Dedifferentiated amniotic fluid mesenchymal stem cell (primary cell): ENCODE results near the gene ROBO1.

Experiments used
- DNase-seq: peaks from one replicate; pipeline ENCODE4 v3.0.0-alpha.2; 2016; ENCODE audit errors: extremely low spot score

Gene ROBO1

DNA sequence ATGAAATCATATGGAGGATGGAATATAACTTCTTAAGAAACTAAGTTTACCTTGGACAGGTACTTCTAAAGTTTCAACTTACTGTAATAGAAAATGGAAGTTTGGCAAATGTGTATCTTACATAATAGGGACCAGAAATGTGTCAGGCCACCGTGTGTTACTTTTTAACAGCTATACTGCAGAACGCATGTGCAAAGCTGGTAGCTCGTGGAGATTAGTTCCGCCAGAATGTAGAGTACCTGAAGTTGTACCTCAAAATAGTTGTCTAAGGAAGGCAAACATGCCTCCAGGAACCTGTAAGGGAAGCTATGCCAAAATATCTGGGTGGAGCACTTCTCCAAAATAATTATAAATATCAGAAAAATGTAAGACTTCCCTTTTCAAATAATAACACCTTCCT lies 920.6 kb downstream of the ROBO1 start:
- DNase-seq = no peak

DNA sequence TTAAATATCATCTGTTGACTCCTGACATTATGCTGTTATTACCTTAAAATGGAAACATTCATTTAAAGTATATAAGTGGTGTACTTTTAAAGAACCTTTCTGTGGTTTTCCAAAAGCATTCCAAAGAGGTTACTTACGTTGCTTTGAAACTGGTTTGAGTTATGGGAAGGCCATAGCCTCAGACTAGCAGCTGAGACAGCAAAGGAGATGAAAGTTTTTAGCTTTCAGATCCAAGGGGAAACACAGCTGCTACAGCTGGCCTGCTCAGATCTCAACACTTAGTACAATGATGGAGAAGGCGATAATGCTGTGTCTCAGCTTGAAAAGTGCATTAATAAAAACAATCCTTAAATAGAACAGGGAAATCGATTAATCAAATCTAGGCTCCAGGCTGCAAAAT lies 921.1 kb downstream of the ROBO1 start:
- peak; percentile 47 for DNase-seq

DNA sequence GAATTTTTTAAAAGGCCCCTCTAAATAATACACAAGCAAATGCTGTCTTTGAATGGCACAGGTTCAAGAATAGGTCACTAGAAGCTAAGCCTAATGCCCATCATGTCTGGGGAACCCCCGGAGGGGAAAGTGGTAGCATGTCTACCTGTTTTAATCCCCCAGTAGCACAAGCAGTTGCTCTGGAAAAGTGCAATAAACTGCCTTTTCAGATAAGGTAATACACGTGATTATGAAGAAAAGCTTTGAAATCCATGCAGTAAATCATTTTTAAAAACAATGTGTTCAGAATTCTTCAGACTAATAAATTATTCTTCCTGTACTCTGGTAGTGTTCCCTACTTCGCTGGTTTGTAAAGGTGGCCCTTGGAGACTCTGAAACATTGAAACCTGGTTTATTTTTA lies 922.2 kb downstream of the ROBO1 start:
- no peak for DNase-seq

DNA sequence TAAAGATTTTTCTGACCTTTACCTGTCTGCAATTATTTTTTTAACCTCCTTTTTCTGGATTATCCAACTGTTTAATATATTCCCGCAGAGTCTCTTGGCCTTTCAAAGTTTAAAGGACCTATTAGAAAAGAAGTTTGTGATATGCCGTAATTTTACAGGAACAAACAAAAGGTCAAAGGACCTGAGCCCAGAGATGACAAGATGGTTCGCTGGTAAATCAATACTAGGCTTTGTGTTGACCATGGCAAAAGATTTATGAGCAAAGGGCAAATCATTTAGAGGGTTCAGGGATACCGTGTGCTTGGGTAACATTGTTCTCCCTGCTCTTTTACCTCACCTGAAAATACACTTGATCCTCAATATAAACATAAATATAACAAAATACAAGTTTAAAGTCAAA lies 923.5 kb downstream of the ROBO1 start:
- DNase-seq = no peak

DNA sequence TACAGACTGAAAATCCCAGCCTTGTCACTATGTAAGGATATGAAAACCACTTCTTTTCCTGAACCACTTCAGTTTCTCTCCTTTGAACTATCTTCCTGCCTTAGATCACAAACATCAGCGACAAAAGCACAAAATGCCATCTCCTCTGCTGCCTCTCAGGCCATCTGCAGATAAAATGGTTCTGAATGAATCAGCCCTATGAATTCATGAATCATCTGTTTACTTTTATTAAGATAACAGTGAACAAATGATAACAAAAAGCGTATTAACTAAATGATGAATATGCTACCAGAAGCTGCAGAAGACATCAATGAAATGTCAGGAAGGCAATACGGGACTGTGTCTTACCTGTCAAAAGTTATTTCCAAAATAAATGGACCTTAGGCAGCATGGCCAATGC lies 928.1 kb downstream of the ROBO1 start:
- DNase-seq = no peak

DNA sequence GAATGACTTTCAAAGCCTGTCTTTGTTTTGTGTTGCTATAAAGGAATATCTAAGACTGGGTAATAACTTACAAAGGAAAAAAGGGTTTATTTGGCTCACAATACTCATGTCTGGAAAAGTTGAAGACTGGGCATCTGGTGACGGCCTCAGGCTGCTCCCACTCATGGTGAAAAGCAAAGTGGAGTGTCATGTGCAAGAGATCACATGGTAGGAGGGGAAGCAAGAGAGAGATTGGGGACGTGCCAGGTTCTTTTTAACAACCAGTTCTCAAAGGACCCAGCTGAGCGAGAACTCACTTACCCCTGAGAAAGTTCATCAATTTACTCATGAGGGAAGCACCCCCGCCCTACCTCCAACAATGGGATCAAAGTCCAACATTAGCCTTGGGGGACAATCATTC lies 929.4 kb downstream of the ROBO1 start:
- no peak for DNase-seq

DNA sequence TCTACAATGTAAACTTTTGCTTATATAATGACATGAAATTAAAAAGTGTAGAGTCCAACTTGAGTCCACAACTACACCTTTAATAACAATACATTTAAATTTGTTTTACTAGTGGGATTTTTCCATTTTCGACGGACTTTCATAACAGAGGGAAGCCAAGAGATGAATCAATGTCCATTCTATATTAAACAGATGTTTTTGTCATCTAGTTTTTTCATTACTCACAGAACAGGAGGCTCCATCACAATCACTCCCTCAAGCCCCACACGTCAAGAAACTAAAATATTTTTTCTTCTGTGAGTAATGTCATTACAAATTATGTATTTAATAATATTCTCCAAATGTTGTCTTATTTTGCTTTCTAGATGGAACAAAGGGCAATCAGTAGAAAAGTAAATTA lies 932.9 kb downstream of the ROBO1 start:
- DNase-seq = no peak

DNA sequence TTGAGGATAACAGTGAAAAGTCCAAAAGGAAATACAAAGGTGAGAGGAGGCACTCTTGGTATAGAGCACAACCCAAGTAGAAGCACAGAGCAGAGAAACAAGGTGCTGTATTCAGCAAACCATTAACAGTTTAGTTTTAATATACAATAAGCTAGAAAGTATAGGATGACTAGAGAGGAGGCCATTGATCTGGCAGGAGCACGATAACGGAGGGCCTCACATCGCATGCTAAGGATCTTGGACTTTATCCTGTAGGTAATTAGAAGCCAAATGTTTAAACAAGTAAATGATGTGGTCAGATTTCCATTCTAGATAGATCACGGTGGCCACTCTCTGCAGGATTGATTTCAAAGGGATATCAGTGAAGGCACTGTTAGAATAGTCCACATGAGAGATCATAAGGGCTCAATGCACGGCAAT lies 935.0 kb downstream of the ROBO1 start:
- no peak for DNase-seq

DNA sequence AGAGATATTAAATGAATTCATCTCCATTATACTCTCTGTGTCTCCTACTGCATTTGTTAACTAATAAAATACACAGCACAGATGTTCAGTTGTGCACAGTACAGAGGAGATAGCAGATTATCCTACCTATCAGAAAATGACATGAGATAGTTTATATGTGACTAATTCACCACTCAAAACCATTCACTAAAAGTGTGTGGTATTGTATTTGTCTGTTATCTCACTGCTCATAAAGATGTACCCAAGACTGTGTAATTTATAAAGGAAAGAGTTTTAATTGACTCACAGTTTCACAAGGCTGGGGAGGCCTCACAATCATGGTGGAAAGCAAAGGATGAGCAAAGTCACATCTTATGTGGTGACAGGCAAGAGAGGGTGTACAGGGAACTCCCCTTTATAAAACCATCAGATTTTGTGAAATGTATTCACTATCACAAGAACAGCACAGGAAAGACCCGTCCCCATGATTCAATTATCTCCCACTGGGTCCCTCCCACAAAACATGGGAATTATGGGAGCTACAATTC lies 936.3 kb downstream of the ROBO1 start:
- DNase-seq = no peak

DNA sequence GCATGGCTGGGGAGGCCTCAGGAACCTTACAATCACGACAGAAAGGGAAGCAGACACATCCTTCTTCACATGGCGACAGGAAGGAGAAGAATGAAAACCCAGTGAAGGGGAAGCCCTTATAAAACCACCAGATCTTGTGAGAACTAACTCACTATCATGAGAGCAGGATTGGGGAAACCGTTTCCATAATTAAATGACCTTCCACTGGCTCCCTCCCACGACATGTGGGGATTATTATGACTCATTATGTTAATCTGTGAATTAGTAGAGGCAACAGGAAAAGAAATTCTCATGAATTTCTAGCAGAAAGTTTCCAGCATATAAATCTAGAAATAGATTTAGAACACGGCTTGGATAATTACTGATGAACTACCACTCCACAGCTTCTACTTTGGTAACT lies 937.3 kb downstream of the ROBO1 start:
- no peak for DNase-seq

DNA sequence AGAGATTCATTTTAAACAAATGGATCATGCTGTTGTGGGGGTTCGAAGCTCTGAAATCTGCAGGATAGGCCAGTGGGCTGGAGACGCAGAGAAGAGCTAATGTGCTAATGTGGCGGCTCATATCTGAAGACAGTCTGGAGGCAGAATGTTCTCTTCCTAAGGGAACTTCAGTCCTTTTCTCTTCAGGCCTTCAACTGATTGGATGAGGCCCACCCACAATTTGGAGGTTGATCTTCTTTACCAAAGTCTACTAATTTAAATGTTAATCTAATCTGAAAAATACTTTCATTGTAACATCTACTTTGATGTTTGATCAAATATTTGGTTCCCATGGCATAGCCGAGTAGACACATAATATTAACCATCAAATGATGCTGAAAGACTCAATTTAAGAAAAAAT lies 940.2 kb downstream of the ROBO1 start:
- DNase-seq = no peak

DNA sequence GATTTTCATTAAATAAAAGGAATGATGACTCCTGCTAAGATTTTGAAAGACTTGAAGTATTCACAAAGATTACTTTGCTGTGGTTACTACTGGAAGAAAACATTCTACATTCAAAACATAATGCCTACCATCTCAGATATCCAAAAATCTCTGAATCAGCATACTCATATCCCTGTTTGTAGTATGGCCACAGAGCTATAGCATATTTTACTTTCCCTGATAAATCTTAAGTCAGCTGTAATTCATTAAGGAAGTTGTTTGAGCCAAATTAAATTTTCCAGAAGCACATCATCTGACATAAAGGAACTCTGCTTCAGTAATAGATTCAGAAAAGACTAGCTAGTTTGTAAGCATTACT lies 942.0 kb downstream of the ROBO1 start:
- peak; percentile 24 for DNase-seq

DNA sequence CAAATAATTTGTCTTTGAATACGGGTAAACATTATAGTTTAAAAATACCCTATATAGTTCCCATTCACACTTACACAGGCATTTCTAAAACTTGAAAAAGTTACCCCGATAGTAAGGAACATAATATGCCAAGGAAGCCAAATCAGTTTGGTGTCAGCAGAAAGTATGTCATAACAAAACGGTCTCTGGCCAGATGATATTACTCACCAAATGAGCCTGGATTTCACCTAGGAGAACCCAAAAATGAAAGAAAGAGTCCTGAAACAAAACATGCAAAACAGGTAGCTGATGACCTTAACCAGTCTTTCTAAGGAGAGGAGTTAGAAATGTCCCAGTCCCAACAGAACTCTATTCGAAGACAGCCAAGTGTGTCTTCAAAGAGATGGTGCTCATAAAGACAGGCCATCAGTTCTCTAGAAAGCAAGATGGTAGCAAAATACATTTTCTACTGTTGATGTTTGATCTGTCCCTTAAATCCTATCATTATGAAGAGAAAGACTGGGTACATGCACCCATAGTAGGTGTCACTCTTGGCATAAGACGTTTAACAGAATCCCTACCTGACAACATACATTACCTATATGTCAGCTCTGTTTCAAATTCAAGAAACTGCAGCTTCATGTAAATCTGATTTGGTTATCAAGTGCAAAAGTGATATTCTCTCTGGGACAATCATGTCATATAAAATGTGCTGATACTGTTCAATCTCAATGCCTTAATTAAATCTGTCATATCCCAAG lies 942.5 kb downstream of the ROBO1 start:
- no peak for DNase-seq

DNA sequence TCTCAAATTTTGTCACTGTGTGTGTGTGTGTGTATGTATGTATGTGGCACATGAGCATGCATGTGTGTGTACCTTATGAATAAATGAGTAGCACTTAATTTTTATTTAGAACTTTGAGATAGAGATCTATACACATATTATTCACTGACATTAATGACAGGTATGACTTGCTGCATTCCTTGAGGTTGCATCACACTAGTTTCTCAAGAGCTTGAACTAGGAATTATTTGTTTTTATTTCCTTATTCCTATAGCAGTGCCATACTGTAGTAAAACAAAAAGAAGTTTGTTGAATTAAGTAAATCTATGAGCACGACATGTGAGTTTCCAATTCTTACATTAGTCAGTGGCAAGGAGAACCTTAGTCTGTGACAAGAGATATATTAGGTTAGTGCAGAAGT lies 943.9 kb downstream of the ROBO1 start:
- no peak for DNase-seq

DNA sequence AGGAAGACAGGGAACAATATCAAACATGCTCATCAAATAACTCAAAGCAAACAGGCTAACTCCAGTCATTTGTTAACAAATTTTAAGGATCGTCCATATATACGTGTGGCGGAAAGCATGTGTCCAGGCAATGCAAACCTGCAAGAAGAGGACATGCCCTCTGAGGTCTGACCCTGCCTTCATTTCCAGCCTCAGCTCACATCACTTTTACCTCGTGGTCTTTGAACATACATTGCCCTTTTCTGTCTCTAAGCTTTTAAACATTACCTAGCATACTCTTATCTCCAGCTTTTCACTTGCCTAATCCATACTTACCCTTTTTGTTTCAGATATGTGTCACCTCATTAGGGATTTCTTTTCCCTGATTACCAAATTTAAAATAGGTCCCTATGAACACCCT lies 944.4 kb downstream of the ROBO1 start:
- no peak for DNase-seq

DNA sequence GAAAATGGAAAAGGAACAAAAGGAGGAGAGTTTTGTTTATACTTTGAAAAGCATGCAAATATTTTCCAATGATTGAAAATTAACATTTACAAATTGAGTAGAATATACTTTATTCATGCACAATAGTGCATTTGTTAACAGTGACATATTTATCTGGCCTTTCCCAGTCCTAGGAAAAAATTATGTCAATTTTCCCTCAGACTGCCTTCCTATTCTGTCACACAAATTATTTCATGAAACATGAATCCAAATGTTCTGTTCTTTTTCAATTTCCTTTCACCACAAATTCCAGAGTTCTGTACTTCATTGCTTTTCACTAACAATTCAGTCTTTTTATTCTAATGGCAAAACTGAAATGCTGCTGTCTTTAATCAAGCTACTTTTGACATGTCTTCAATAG lies 945.1 kb downstream of the ROBO1 start:
- DNase-seq = peak; percentile 35

DNA sequence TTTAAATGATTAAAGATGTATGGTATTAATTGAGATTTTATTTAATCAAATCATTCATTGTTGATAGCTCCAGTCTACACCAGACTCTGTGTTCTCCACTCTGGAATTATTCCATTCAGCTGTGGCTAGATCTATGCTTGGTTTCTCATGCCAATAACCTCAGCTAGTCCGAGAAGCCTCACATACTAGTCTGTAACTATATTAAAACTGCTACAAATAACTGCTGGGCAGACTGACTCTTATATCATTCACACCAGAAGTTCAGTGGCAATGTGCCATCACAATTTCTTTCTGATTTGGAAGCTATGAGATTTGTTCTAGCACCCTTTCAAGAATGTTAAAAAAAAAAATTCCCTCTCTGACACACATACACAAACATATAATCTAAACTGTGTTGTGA lies 947.3 kb downstream of the ROBO1 start:
- no peak for DNase-seq

DNA sequence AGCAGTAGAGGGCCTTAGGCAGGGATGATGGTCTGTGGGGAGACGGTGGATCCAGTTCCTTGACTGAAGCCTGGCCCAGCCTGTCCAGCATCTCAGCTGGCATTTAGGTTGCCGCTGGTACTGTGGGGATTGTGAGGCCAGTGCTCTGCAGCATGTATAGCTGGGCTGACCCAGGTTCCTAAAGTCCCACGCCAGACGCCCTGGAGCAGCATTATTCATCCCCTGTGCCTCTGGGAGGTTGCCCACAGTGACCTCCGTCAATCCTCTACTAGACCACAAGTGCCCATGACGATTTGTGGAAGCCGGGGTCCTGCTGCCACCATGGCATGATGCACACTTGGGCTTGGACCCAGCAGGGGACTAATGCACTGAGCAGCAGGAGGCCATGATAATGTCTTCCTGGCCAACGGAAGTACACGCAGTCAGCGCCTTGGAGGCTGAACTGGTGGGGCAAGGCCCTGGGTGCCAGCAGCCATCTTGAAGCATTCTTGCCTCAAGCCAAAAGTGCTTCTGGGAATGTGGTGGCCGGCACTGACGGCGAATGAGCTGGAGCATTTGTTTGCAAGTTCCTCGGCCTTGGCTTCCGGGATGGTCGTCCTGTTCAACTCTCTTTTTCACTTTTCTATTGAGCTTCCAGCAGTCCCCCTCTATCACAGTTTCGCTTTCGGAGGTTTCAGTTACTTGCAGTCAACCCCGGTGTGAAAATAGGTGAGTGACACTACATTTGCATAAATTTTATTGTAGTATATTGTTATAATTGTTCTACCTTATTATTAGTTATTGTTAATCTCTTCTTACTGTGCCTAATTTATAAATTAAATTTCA lies 949.4 kb downstream of the ROBO1 start:
- no peak for DNase-seq

DNA sequence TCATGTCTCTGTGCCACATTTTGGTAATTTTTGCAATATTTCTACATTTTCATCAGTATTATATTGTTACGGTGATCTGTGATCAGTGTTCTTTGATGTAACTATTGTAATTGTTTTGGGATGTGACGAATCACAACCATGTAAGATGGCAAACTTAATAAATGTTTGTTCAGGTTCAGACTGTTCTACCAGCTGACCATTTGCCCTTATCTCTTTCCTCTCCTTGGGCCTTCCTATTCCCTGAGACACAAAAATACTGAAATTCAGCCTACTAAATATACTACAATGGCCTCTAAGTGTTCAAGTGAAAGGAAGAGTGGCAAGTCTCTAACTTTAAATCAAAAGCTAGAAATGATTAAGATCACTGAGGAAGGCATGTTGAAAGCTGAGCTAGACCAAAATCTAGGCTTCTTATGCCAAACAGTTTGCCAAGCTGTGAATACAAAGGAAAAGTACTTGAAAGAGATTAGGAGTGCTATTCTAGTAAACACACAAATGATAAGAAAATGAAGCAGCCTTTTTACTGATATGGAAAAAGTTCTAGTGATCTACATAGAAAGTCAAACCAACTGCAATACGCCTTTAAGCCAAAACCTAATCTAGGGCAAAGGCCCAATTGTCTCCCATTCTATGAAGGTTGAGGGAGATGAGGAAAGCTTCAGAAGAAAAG lies 952.8 kb downstream of the ROBO1 start:
- DNase-seq = no peak

DNA sequence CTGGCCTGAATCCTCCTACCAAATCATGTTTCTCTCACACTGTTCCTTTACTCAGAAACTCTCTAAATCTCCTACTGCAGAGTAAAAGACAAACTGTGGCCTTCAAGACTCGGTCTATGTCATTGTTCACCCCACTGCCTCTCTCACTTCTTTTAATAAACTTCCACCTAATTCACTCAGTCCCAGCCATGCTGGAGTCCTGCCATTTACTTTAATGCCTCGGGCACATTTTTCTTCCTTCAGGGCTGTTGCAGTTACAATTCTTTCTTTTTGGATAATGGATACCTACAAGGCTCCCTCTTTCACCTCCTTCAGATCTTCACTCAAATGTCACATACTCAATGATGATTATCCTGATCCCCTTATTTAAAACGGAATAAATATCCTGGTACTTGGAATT lies 955.6 kb downstream of the ROBO1 start:
- no peak for DNase-seq

DNA sequence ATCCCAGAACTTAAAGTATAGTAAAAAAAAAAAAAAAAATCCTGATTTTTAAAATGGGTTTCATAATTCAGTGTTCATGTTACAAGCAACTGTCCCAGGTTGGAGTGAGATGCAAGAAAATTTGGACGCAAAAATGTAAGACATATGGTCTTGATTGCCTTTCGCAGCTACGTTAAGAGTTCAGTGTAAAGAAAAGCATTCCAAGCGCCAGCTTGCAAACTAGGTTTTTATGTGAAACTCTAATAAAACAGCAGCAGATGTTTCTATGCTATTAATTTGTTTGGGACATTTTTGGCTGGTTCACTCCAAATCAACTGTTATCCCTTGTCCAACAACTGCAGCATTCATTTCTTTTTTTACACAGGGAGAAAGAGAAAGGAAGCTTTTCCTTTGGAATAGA lies 957.8 kb downstream of the ROBO1 start:
- DNase-seq = no peak

DNA sequence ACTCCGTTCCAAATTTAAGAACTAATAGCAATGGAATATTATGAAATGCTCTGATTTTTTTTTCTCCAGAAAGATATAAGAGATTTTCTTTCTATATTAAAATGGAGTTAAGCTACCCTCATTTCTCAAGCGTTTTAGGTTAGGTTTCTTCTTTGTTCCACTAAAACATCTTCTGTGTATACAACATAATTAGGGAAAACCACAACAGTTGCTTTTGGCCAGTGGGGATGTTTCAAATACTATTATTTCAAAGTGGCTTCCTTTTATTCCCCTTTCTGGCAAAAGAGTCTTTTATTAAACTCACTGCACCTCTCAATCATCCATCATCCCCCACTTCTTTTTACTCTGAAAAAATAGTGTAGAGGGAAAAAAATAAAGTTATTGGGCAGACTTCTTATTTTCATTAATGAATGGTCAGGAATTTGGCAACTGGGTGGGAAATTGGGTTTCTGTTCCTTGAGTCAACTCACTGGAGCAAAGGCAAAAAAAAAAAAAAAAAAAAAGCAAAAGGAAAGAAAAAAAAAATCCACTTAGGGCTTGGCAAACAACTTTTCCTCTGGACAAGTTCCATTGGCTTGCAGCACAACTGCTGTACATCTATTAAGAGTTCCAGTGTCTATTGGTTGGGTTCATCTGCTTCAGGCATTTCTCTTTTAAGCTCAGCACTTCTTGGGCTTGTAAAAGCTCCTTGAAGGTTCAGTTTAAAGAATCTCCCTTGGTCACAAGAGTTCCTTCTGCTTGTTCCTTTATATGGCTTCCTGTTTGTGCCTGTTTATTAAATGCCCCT lies 963.4 kb downstream of the ROBO1 start:
- no peak for DNase-seq
